GM21723 (cell line): ENCODE data around the gene HDAC10.
"Not testable (repeated sequence)": the region's sequence is repeated elsewhere in the genome, so short reads cannot be mapped to it uniquely, and the experiment has no call there.

ENCODE experiments used
- ATAC-seq: cut with Tn5 transposase; IDR thresholded peaks from one replicate; pipeline ENCODE4 v1.9.1; 2021; ENCODE audit warnings: mild to moderate bottlenecking, moderate library complexity; ENCODE audit not compliant: unreplicated experiment

HDAC10 gene

DNA sequence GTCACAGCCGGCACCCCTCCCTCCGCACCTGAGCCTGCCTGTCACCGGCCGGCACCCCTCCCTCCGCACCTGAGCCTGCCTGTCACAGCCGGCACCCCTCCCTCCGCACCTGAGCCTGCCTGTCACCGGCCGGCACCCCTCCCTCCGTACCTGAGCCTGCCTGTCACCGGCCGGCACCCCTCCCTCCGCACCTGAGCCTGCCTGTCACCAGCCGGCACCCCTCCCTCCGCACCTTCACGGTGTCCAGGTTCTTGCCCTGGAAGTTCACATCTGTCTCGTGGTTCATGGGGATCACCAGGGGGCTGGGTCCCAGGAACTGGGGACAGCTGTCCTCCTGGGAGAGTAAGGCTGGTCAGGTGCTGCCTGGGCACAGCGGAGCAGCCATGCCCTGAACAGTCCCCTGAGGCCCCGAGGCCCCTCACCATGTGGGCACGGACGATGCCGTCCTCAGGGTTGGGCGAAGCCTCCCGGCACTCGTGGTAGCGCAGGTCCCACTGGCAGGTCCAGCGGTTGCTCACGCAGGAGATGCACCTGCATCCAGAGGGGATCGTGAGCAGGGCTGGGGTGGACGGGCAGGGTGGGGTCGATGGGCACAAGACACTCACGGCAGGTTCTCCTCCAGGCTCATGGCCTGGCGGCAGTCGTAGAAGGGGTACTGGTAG lies 34.6 kb upstream of the HDAC10 start:
- no peak for ATAC-seq

DNA sequence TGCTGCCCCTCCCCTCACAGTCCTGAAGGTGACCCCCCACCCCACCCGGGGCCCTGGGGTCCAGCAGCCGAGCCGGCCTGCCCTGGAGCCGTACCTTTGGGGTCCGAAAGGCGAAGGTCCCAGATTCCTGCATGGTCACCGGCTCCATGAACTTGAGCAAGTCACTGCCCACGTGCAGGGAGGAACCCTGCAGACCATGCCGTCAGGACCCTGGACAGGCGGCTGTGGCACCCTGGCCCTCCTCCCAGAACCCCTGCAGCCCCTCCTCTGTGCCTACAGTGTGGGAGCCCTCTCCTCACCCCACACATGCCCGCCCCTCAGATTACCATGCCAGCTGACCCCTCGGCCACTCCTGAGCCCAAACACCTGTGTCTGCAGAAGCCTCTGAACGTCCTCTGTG lies 33.4 kb upstream of the HDAC10 start:
- ATAC-seq = no peak

DNA sequence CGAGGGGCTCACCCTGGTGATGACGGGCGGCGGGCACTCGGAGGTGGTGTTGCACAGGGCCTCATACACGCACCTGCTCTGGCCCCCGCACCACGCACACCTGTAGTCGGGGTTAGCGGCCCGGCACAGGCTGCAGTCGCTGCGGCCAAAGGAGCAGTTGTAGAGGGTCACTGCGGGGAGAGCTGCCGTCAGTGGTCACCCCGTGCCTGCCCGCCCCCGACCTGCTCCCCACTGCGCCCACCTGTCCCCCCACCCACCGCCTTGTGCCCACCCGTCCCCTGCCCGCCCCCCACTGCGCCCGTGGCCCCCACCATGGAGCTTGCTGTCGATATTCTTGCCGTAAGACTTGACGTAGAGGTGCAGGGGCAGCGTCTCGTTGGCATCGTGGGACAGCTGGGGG lies 32.8 kb upstream of the HDAC10 start:
- no peak for ATAC-seq

DNA sequence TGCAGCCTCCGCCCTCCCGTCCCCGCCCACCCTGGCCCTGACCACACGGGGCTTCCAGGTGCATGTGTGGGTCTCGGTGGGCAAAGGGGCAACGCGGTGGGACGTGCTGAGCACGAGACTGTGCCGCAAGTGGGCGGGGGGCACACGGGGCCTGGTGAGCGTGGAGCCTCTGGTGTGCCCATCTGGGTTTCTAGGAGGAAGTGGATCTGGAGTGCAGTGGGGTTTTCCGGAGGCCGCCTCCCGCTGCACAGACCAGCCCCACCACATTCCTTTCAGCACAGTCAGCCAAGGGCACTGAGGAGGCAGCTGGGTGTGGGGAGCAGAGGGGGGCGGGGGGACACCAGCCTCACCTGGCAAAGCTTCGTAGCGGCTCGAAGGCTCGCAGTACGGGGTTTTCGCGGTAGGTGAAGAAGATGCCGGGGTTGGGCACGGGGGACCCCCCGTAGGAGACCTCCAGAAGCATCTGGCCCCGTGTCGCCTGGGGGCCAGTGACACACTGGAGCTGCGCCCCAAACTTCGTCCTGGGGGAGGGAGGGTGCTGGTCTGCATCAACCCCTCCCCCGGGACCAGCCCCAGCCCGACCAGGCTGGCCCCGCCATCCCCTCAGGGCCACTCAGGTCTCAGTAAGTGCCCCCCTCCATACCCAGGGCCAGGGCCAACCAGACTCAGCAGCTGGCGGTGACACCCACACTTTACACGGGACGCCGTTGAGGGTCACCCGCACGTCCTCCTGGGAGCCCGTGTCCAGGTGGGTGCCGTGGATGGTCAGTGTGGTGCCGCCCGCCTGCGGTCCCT lies 31.5 kb upstream of the HDAC10 start:
- ATAC-seq = no peak

DNA sequence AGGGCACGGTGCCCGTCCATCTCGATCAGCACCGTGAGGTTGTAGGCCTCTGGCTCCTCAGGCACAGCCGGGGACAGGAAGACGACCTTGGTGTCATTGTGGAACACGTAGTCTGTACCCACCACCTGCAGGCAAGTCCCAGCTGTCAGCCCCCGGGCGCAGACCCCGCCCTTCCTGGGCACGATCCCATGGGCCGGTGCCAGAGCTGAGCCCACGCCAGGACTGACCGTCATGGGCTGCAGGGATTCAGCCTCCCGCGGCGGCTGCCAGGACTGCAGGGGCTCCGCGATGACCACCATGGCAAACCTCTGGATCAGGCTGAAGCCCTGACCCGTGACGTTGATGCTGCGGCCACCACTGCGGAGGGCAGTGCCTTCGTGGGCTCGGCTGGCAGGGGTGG lies 30.9 kb upstream of the HDAC10 start:
- no peak for ATAC-seq

DNA sequence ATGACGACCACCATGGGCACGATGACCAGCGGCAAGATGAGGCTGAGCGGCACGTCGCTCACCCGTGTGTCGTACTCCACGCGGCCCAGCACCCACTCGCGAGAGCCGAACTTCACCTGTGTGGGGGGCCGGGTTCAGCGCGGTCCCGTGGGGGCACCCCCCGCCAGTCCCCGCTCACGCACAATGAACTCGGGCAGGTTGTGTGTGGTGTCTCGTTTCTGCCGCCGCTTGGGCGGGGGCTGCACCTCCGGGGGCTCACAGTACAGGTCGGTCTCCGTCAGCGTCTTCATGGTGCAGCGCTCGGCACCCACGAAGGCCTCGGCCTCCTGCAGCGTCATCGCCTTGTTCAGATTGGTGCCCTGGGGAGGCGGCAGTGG lies 30.3 kb upstream of the HDAC10 start:
- ATAC-seq = no peak

DNA sequence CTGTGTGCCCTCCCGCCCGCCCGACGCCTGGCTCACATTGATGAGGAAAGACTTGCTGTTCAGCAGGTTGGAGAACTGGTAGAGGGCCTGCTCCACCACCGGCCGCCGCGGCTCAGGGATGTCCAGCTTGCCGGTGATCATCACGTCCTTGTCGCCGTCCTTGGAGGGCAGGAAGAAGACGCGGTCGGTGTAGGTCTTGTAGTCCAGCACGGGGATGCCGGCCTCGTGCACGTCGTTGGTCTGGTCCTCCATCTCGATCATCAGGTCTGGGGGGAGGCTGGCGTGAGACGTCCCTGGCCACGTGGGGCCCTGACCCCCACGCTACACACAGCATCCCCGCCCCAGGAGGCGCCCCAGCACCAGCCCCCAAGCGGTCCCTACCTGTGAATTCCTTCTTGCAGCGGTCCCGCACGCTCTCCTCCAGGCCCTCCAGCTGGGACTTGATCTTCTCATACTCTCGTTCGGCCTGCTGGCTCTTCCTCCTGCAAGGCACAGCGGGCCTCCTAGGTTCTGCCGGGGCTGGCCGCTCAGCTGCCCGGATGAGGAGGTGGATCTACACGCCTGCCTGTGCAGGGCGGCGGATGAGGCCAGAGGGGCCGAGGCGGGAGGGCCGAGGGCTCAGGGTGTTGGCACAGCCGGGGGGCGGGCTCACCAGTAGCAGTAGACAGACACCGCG lies 29.8 kb upstream of the HDAC10 start:
- no peak for ATAC-seq

DNA sequence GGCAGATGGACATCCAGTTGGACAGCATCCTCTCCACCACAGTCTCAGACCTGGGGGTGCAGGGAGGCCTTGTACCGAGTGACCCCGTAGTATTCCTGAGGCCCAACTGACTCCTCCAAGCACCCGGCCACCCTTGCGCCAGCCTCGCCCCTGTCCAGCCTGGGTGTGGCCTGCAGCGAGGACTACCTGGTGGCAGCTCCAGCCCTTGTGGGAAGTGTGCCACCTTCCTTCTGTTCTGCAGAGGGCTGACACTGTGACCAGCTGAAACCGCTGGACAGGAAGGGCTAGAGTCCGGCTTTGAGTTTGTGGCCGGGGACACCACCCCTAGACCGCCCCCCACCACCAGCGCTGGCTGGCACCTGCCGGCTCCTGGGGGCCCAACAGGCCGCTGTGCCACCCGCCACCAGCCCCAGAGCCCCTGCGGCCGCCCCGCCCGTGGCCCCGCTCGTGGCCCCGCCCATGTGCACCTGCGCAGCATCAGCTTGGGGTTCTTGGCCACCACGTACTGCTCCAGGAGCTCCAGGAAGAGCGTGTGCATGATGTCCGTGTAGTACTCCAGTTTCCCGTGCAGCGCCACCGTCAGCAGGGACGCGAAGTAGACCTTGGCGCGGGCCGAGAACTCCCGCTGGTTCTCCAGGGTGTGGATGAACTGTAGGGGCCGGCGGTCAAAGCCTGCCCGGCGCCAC lies 29.1 kb upstream of the HDAC10 start:
- no peak for ATAC-seq

DNA sequence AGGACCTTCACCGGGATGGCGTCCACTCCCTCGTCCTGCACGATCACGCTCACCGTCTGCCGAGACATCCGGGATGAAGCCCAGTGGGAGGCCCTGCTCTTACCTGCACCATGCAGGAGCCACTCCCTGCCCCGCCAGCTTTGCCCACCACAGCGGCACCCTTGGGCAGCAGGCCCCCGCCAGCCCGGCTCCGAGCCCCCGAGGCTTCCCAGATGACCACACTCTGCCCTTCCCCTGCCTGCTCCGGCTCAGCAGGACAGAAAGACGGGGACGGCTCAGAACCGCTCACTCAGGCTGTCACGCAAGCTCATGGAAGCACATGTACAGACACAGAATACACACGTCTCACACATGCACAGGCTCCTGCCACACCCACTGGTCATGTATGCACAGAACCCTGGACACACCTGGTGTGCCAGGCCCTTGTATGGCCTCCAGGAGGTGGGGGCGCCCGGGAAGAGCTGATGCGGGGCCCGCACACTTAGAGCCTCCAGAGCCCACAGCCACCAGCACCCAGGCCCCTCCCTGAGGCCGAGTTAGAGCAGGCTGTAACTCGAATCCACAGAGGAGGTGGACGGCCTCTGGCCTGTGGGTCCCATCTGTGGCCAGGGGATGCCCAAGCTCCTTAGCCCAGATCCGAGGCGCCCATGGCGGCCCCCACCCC lies 28.0 kb upstream of the HDAC10 start:
- no peak for ATAC-seq

DNA sequence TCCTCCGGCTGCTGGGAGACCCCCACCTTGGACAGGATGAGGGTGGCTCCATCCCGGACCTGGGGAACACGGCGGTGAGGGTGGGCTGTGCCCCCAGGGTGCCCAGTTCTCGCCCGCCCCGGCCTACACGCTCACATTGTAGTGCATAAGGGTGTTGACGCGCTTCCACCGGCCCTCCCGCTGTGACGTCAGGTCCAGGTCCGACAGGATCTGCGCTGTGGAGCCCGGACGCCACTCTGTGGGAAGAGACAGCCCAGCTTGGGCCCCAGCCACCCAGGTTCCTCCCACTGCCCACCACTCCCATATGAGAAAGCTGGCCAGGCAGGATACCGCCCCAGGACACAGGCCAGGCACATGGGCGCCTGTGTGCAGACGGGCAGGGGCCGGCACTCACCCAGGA lies 27.4 kb upstream of the HDAC10 start:
- ATAC-seq = no peak

DNA sequence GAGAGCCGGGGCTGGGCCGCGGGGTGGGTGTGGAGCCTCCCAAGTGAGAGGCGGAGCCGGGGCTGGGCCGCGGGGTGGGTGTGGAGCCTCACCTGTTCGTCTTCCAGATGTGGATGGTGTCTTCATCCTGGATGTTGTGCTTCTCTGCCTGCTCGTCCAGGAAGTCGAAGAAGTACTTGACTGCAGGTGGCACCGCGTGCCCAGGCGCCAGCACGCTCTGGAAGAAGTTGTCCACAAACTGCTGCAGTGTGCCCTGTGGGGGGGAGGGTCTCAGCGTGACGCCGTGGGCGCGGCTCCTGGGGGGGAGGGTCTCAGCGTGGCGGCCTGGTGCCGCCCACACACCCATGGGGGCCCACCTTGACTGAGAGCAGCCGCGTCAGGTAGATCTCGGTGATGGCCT lies 26.7 kb upstream of the HDAC10 start:
- no peak for ATAC-seq

DNA sequence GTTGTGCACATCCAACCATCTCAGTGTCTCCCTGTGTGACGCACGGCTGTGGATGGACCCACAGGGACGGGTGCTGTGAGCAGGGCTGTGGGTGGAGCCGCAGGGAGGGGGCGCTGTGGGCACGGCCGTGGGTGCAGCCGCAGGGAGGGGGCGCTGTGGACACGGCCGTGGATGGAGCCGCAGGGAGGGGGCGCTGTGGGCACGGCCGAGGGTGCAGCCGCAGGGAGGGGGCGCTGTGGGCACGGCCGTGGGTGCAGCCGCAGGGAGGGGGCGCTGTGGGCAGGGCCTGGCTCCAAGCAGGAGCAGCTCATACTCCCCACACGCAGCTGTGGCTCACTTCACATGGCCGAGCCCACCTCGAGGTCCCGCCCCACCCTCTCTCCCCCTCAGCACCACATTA lies 25.1 kb upstream of the HDAC10 start:
- ATAC-seq = peak; percentile 48

DNA sequence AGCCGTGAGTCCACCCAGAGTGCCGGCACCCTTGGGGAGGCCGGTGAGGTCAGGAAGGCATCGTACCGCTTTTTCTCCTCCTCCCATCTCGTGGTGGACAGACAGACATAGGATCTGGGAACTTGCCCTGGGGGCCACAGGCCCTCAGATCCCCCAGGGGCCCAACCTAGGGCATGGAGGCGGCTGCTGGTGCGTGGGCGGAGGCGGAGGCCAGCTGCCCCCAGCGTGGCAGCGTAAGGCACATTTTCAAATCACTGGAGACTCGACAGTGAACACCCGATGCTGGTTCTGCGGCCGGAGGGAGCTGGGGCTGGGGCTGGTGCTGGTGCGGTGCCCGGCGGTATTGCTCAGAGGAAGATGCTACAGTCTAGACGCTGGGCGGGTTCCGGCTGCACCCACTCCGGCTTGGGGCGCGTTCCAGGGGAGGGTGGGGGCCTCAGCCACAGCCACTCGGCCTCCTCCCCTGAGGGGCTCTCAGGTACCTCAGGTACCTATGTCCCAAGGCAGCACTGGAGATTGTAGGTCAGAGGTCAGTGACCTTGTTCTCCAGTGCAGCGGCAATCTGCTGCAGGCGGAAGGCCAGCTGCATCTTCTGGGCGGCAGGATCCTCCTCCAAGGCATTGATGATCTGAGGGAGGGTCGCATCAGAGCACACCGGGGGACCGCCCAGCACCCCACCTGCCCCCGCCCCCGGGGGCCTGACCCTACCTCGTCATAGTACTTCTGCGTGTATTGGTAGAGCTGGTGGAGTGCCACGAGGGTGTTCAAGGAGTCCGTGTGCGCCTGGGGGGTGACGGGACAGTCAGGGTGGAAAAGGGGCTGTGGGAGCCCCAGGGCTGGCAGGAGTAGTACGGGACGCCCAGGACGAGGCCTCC lies 24.4 kb upstream of the HDAC10 start:
- ATAC-seq = no peak

DNA sequence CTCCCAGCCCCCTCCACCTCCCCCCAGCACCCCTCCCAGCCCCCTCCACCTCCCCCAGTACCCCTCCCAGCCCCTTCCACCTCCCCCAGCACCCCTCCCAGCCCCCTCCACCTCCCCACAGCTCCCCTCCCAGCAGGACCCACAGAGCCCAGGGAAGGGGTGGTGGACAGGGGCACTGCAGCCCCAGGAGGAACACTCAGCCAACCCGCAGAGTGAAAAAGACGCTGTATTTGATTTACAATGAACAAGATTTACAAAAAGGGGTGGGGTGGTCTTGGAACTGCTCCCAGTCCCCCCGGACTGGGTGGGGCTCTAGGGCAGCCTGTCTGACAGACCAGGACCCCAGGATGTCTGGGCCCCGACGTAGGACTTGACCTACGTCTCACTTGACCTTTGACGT lies 23.7 kb upstream of the HDAC10 start:
- ATAC-seq = no peak

DNA sequence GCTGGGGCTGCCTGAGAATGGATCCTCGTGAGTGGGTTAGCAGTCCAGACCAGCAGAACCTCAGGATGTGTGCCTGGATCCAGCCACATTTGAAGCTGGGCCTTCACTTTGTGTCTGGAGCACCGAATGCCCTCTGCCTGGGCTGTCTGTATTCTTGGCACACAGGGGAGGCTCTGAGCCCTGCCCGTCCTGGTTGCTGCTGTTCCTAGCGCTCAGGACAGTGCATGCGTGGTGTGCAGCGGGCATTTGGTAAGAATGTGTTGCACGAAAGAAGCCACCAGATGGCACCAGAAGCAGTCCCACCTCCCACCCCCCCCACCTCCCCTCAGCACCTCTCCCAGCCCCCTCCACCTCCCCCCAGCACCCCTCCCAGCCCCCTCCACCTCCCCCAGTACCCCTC lies 23.2 kb upstream of the HDAC10 start:
- ATAC-seq = no peak

DNA sequence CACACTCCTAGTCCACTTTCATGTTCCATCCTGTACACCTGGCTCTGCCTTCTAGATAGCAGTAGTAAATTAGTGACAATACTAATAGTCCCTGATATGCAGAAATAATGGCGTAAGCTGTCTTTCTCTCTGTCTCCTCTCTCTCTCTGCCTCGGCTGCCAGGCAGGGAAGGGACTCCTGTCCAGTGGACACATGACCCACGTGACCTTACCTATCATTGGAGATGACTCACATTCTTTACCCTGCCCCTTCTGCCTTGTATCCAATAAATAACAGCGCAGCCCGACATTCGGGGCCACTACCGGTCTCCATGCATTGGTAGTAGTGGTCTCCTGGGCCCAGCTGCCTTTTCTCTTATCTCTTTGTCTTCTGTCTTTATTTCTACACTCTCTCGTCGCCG lies 22.7 kb upstream of the HDAC10 start:
- ATAC-seq = not testable (repeated sequence)

DNA sequence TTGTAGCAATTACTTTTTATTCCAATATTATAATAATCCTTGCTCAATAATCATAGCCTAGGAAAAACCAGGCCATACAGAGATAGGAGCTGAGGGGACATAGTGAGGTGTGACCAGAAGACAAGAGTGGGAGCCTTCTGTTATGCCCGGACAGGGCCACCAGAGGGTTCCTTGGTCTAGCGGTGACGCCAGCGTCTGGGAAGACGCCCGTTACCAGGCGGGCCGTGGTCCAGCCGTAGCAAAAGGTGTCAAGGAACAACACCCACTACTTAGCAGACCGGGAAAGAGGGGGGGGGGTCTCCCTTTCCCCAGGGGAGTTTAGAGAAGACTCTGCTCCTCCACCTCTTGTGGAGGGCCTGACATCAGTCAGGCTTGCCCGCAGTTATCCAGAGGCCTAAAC lies 22.3 kb upstream of the HDAC10 start:
- ATAC-seq = not testable (repeated sequence)

DNA sequence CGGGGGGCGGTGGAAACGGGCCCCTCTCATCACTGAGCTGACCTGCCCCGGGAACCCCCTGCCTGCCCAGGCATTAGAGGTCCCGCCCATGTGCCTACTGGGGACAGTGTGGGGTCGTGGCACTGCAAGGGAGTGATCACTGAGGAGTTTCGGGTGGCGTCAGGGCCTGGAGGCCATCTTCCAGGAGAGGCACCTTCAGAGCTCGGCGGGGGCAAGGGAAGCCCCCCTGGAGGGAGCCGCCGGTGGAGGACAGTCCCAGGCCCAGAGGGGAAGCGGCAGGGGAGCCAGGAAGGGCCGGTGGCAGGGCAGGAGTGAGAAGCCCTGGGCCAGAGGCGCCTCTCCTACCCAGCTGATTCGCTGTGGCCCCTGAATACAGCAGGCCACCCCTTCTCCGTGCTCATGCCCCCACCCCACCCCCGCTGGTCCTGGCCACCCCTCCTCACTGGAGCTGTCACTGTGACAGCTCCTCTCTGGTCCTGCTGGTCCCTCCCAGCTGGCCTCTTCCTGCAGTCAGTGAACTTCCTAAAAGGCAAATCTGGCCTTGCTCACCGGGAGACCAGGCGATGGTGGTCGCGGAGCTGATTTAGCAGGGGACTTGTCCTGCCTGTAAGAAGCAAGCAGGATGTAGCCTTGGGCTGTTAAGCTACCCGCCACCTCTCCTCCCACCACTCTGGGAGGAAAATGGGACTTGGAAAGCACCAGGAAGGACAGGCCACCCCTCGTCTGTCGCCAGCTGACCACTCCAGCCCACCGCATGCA lies 21.2 kb upstream of the HDAC10 start:
- ATAC-seq = no peak

DNA sequence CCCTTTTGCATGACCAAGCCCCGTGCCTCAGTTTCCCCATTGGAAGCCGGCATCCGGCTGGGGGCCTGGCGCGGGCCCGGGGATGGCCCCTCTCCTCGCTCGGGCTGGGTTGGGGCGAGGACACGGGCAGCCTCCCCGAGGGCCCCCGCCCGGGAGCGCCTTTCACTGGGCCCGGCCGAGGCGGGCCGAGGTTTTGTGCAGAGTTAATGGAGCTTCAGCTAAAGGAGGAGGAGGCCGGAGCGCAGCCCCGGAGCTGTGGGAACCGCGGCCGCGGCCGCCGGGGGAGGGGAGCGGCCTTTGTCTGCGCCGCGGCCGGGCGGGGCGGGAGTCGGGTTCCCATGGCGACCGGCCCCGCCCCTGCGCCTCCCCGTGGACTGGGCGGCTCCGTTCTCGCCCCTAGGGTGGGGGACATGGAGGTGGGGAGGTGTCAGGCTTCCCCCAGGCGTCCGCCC lies 20.5 kb upstream of the HDAC10 start:
- ATAC-seq = no peak
